Stimulated activated CD8-positive, alpha-beta memory T cell treated with anti-CD3 and anti-CD28 coated beads, Interleukin-15, amount 100 ng/mL, for 24 hours (primary cell): ENCODE data around the gene TBC1D8.

ENCODE experiments used
- DNase-seq: peaks from one replicate; pipeline ENCODE4 v3.0.0-alpha.2; 2020; ENCODE audit warnings: low read depth

The TBC1D8 gene

DNA sequence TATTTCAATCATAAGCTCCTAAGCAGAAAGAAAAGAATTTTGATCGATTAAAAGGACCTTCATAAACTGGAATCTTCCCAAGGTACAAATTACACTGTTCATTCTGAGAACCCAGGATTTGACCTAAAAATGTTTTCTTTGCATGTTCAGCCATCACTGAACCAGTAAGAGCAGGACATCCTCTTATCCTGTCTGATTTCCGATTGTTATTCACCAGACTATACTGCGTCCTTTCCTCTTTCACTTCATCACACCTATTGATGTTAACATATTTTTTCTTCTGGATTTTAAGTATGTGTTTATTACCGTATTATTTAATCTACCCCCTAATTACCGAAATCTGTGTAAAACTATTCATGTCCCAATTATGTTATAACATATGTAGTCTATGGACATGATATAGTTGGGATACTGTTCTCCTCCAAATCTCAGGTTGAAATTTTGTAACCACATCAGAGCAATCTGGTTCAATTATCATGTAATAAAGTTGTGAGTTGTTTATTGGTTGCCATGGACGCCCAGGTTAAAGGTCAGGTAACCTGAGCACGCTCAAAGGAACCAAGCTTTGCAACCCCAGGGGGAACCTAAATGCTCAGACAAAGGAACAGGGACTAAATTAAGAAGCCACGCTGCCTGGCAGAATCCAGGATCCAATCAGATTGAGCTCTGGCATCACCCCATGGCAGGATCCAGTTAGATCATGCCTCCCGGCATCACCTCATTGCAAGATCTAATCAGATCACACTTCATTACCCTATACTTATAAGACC is 11.6 kb upstream of the TBC1D8 start:
- DNase-seq = no peak

GRCh38 chr2:101161658-101162057 is 10.5 kb upstream of the TBC1D8 start:
- DNase-seq = no peak

DNA sequence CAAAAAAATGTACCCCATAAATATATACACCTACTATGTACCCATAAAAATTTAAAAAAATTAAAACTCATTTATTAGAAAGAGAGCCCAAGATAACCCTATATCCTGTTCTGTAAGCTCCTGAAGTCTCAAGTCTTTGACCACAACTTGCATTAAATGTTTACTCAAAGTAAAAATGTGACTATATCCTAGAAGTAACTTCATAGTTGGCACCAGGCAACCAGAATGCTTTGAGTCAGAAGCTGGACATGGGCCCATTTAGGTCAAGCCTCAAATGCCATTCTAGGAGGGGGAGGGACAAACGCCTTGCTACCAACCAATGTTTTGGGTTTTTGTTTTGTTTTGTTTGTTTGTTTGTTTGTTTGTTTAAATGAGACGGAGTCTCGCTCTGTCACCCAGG is 9.3 kb upstream of the TBC1D8 start:
- DNase-seq = no peak

- no peak for DNase-seq
Observed at GRCh38 chr2:101159526-101159925, 8.3 kb upstream of the TBC1D8 start.

DNA sequence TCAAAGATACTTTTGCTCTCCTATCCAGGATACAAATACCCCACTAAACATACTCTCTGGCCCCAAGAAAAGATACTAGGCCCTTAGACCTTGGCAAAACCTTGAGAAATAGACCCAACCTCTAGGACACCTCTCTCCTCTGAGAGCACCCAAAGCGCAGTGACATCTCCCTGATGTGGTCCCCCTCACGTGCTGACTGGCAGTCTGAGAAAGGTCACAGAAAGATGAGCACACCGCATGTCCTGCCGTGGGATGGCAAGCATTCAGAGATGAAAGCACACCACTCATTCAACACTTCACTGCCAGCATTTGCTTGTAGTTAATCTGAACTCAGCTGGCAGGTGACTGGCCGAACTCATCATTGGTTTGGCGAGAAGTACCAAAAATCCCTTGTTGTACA is 6.1 kb upstream of the TBC1D8 start:
- no peak for DNase-seq

- DNase-seq = no peak
Observed at GRCh38 chr2:101153787-101154186, 2.6 kb upstream of the TBC1D8 start.

- DNase-seq = no peak
Observed at GRCh38 chr2:101153077-101153707, 2.0 kb upstream of the TBC1D8 start.

GRCh38 chr2:101152272-101153076 is 1.3 kb upstream of the TBC1D8 start:
- DNase-seq = no peak

DNA sequence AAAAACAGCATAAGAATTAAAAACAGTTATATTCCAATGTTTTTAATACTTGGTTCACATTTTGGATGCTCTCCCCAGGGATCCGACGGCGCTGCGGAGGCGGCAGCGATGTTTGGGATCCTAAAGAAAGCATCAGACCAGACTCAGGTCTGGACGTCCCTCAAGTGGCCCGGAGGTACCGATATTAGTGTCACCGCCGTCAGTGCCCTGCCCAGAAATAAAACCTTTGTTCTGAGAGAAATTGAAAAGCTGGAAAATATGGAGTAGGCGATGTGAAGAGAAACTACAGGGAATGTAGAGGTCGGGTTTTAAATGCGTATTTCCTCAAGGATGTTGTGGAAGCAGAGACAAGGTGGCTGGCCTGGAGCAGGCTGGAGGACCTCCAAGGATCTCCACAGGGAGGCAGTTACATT is 683 bp upstream of the TBC1D8 start:
- DNase-seq = no peak

- DNase-seq = no peak
Observed at GRCh38 chr2:101150306-101151145, 656 bp downstream of the TBC1D8 start.

DNA sequence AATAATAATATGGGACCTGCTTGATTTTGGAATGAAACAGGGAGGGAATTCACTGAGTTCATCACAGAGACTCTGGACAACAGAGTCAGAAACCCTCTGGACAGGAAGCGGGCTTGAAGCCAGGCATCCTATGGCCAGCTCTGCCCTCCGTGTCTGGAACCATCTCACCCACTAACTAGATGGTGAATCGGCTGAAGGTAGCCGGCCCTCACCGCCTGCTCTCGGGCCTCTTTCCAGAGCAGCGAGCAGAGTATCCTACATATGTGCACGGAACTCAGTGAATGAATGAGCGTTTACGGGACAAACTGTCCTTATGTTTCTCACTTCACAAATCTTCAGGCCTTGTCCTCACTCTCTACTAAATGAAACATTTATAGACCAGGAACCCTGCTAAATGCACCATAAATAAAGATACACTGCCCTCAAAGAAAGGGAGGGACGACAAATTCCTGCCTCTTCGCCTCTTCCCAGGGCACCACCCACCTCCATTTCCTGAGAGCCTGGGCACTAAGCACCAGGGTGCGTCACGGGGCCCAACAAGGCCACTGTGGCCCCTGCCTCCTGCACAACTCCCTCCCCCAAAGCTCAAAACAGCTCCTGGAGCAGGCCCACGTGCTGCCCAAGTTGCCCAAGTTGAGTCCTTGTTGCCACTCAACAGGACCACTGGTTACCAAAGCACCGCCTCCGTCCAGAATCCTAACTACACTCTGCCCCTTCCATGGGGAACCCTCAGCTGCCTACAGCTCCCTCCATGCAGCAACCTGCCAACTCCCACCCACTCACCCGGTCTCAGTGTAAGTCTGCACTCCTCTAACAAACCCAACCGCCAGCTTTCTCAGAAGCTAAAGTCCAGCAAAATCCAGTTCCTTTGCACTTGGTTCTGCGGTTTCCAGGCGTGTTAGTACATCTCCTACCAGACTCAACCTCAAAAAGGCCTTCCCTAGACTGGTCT is 1.7 kb downstream of the TBC1D8 start:
- DNase-seq = no peak

DNA sequence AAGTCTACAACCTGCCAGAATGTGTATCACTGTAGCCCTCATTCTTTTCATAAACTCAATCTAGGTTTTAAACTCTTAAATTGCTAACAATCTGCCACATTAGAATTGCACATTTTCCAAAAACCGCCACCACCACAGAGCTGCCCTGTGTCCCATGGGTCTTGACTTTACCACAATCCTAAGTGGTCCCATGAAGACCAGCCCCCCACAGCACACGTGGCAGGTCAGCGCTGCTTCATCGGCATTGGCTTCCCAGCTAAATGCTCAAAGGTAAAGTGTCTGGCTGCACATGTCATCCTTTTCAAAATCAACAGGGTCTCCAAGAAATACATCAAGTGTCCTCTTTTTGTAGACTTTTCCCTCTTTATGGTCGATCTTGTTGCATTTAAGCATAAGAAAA is 2.4 kb downstream of the TBC1D8 start:
- DNase-seq = no peak

DNA sequence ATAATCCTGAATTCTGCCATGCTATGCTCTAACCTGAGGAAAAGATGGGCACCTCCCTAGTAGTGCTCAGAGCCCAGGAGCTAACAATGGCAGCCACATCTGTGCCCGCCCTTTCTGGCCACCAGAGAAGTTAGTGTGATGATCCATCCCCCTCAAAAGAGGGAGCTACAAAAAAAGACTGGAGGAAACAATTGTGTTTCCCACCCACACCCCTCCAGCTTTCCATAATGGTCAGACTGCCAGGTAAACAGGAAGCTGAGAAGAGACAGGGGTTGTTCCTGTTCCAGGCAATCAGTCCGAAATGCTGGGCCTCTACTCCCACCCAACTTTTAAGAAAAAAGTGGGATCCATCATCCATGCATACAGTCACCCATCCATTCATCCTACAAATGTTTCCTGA is 3.2 kb downstream of the TBC1D8 start:
- no peak for DNase-seq

DNA sequence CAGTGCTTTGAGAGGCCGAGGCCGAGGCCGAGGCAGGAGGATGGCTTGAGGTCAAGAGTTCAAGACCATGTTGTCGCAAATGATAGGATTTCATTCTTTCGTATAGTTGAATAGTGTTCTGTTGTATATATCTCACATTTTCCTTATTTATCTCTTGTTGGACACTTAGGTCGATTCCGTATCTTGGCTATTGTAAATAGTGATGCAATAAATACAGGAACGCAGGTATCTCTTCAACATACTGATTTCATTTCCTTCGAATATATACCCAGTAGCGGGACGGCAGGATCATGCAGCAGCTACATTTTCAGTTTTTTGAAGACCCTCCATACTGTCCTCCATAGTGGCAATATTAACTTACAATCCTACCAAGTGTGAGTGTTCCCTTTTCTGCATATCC is 4.1 kb downstream of the TBC1D8 start:
- DNase-seq = no peak

DNA sequence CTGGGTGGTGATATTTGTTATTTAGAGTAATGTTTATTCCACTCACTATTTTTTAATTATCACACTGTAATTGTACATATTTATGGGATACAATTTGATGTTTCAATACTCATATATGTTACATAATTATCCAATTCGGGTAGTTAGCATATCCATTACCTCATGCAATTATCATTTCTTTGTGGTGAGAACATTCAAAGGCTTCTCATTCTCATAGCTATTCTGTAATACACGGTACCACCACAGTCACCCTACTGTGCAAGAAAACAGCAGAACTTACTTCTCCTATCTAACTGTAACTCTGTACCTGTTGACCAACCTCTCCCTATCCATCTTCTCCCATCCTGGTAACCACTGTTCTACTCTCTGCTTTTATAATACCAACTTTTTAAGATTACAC is 4.6 kb downstream of the TBC1D8 start:
- no peak for DNase-seq

DNA sequence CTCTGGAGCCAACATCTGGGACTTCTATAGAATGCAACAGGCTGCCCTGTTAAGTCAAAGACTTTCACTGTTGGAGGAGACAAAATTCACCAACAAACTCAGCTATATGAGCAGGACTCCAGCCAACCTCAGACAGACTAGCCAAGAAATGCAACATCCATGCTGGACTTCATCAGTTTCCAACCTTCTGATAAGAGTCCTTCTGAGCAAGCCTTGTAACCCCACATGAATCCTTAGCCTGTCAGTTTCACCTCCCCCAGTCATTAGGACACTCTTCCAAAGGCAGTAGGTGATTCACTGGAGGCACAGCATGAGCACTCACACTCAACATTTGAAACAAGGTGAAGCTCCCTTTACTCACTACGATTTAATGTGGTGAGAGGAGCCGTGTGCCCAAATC is 5.8 kb downstream of the TBC1D8 start:
- DNase-seq = no peak

GRCh38 chr2:101142163-101142562 is 9.0 kb downstream of the TBC1D8 start:
- DNase-seq = no peak

DNA sequence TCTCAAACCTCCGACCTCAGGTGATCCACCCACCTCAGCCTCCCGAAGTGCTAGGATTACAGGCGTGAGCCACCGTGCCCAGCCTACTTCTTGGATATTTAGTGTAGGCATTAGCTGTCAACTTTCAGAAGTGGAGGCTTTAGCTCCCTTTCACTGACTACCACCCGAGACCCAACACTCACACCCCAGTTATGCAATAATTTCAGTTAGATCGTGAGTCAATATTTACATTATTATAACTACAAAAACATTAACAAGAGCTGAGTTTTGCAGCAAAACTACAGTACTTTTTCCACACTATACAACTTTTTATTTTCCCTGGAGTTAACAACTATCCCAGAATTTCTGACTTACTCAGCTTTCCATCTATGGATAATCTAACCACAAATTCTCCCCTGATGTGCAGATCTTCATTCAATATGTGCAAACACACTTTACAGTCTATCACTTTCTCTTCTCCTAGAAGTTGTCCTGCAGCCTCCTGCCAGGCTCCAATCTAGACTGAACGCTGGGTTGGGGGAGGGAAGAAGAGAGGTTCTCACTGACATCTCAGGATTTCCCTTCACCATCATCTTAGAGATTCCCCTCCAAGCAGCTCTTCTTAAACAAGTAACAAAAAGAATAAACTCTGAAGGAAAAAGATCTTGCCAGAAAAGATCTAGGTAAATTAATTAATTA is 10.1 kb downstream of the TBC1D8 start:
- no peak for DNase-seq

- no peak for DNase-seq
Observed at GRCh38 chr2:101140237-101140636, 10.9 kb downstream of the TBC1D8 start.

- no peak for DNase-seq
Observed at GRCh38 chr2:101139495-101139894, 11.7 kb downstream of the TBC1D8 start.
